Right ventricle myocardium inferior (tissue), 1 donor: ENCODE measurements around the gene DOK7. TPM values are rescaled to one million over a fixed set of nuclear protein-coding genes. Genes with fewer than 3 reads are reported as not detected.
A peak's percentile ranks its signal among the peaks of the same experiment; 100 is the strongest.
"Not testable (repeated sequence)": the region's sequence is repeated elsewhere in the genome, so short reads cannot be mapped to it uniquely, and the experiment has no call there.

Experiments
- ATAC-seq: fragments of 200-7000 bp; cut with Tn5 transposase; one replicate; pipeline ENCODE4 v1.9.1; 2020; ENCODE audit warnings: mild to moderate bottlenecking, moderate library complexity
- DNase-seq: peaks from one replicate; pipeline ENCODE4 v3.0.0; 2021; ENCODE audit errors: missing footprints
- intact Hi-C: fragments of 100-400 bp; cut with DNase I; formaldehyde crosslinking; loops from one replicate; pipeline ENCODE4 v1.11.0; 2022
- total RNA-seq: library from RNA; stranded (reverse); fragmentation: NEBNext Ultra II Directional; extraction: Animal tissue kit (Norgen Biotek cat#: 25700); gene quantifications from one replicate; pipeline ENCODE4 v1.2.1, GENCODE V29; 2021
- donor health status: DM: no; HTN: yes; CAD: no; lungs with severe emphysema.

DOK7 gene
- total RNA-seq, 1 donor from 2014 or later: 35.5 TPM

- intact Hi-C loops: loop anchor here (5.0 kb wide), 1 partner anchor 50 kb away; no protein-coding TSS in a partner anchor
- ATAC-seq (peak; percentile 94), DNase-seq (peak; percentile 97)
Observed at GRCh38 chr4:3531879-3532750, 69.0 kb downstream of the DOK7 start, which contains the start of gene LRPAP1. Gene LRPAP1 (minus strand): TSS chr4:3532422. CDS start chr4:3532412, 10 bp downstream.

- DNase-seq: peak; percentile 26
- intact Hi-C loops: loop anchor here (5.0 kb wide), 1 partner anchor 51 kb away; no protein-coding TSS in a partner anchor
Observed at GRCh38 chr4:3532751-3533422, 69.8 kb downstream of the DOK7 start.

GRCh38 chr4:3533423-3533820 lies 70.3 kb downstream of the DOK7 start:
- intact Hi-C loops: loop anchor here (5.0 kb wide), 1 partner anchor 51 kb away; no protein-coding TSS in a partner anchor
- no peak for DNase-seq
- ATAC-seq: no peak

More at GRCh38 chr4:3532751-3533422, 69.8 kb downstream of the DOK7 start:
- peak; percentile 49 for ATAC-seq

- DNase-seq, ATAC-seq, intact Hi-C loops: not testable (repeated sequence)
Observed at GRCh38 chr4:3535812-3536211, 72.7 kb downstream of the DOK7 start.

GRCh38 chr4:3538906-3539305 lies 75.8 kb downstream of the DOK7 start:
- intact Hi-C loops, ATAC-seq: not testable (repeated sequence)
- peak; percentile 31 for DNase-seq

GRCh38 chr4:3543415-3543814 lies 80.3 kb downstream of the DOK7 start:
- intact Hi-C loops, ATAC-seq, DNase-seq: not testable (repeated sequence)

Other genes with a start within 250 kb of the DOK7 start
- 0.51 TPM for gene MSANTD1, start 214.1 kb upstream of the DOK7 start, total RNA-seq
- 21.0 TPM for gene RGS12, start 170.3 kb upstream of the DOK7 start, total RNA-seq
- gene HGFAC, start 21.3 kb upstream of the DOK7 start, total RNA-seq: 1.5 TPM
- gene LRPAP1, start 69.1 kb downstream of the DOK7 start, total RNA-seq: 286 TPM